ENCODE data around the gene CCDC18. TPM values are rescaled to one million over a fixed set of nuclear protein-coding genes. Genes with fewer than 3 reads are reported as not detected.

Gene CCDC18
- total RNA-seq, 1 donor from 2014 or later, result 15.9 TPM

DNA sequence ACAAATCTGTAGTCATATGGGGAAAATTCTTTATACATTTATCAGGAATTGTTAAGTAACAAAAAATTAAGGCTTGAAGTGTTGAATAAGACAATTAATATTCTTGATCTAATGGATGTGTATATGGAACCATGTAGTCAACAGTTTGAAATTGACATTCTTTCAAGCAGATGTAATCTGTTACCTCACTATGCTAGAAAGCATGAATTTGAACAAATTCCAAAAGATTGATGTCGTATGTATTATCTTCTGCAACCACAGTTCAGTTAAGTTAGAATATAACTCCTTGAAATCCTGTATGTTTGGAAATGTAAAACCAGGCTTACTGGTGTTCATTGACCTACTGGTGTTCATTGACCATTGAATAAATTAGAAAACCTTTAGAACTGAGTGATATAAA, 16.1 kb downstream of the CCDC18 start:
- ChIA-PET CTCF (no interaction called here), POLR2A (no interaction called here)
- no peak overlapping the region for H3K27ac Mint-ChIP-seq
- no peak for ATAC-seq (ENCODE audit: low read depth)
- peaks cover 29% of the 10 kb centered on the region for H3K36me3 Mint-ChIP-seq (ENCODE audit: low read depth)
- peaks cover 6% of the 10 kb centered on the region for H3K4me1 Mint-ChIP-seq
- intact Hi-C loops (cut with micrococcal nuclease), result no loop called here
- peaks cover 3% of the 10 kb centered on the region for H3K9me3 Mint-ChIP-seq
- H3K27me3 Mint-ChIP-seq, result no peaks in the 10 kb centered on the region
- TF ChIP-seq, protein P1, sequence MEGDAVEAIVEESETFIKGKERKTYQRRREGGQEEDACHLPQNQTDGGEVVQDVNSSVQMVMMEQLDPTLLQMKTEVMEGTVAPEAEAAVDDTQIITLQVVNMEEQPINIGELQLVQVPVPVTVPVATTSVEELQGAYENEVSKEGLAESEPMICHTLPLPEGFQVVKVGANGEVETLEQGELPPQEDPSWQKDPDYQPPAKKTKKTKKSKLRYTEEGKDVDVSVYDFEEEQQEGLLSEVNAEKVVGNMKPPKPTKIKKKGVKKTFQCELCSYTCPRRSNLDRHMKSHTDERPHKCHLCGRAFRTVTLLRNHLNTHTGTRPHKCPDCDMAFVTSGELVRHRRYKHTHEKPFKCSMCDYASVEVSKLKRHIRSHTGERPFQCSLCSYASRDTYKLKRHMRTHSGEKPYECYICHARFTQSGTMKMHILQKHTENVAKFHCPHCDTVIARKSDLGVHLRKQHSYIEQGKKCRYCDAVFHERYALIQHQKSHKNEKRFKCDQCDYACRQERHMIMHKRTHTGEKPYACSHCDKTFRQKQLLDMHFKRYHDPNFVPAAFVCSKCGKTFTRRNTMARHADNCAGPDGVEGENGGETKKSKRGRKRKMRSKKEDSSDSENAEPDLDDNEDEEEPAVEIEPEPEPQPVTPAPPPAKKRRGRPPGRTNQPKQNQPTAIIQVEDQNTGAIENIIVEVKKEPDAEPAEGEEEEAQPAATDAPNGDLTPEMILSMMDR (IDR thresholded peaks at IDR 0.05), result no peak
- DNase-seq, result no peak
- H3K4me3 Mint-ChIP-seq, result no peak overlapping the region

DNA sequence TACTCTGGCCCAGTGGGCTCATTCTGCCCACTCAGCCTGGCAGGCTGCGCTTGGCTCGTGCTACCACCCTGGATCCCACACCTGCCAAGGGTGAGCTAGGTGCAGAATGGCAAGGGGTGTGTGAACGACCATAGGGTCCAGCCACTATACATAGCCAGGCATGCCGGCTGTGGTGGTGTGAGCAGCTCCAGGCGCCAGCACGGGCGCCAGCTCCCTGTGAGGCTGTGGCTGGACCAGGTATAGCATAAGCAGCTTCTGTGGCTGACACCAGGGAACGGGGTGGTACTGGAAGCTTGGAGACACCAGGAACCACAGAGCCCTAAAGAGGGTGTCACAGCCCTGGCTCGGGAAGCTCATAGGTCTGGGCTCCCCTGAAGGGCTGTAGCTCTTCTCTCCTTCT, 18.6 kb downstream of the CCDC18 start:
- CTCF ChIA-PET, result no interaction called here
- TF ChIP-seq, protein P1 (IDR thresholded peaks at IDR 0.05), result no peak
- intact Hi-C loops (cut with micrococcal nuclease), result no loop called here
- no peak for DNase-seq
- no peak for ATAC-seq (ENCODE audit: low read depth)
- H3K27me3 Mint-ChIP-seq, result no peaks in the 10 kb centered on the region
- peaks cover 22% of the 10 kb centered on the region for H3K36me3 Mint-ChIP-seq (ENCODE audit: low read depth)
- POLR2A ChIA-PET, result no interaction called here
- peaks cover 3% of the 10 kb centered on the region for H3K9me3 Mint-ChIP-seq
- H3K4me1 Mint-ChIP-seq, result peaks cover 6% of the 10 kb centered on the region
- no peak overlapping the region for H3K4me3 Mint-ChIP-seq
- no peak overlapping the region for H3K27ac Mint-ChIP-seq

GRCh38 chr1:93200086-93200620, 19.6 kb downstream of the CCDC18 start:
- ATAC-seq (ENCODE audit: low read depth) (no peak), DNase-seq (no peak)
- ChIA-PET CTCF (no interaction called here), POLR2A (no interaction called here)
- H3K9me3 Mint-ChIP-seq, result peaks cover 3% of the 10 kb centered on the region
- TF ChIP-seq, protein P1 (IDR thresholded peaks at IDR 0.05), result no peak
- no peaks in the 10 kb centered on the region for H3K27me3 Mint-ChIP-seq
- intact Hi-C loops (cut with micrococcal nuclease), result no loop called here
- H3K4me3 Mint-ChIP-seq, result no peak overlapping the region
- no peak overlapping the region for H3K27ac Mint-ChIP-seq
- H3K4me1 Mint-ChIP-seq, result no peaks in the 10 kb centered on the region
- peaks cover 22% of the 10 kb centered on the region for H3K36me3 Mint-ChIP-seq (ENCODE audit: low read depth)

GRCh38 chr1:93200714-93201113, 20.2 kb downstream of the CCDC18 start:
- H3K4me1 Mint-ChIP-seq, result no peaks in the 10 kb centered on the region
- no peak overlapping the region for H3K4me3 Mint-ChIP-seq
- no peak overlapping the region for H3K27ac Mint-ChIP-seq
- H3K36me3 Mint-ChIP-seq (ENCODE audit: low read depth), result peaks cover 22% of the 10 kb centered on the region
- no peaks in the 10 kb centered on the region for H3K27me3 Mint-ChIP-seq
- ChIA-PET CTCF (no interaction called here), POLR2A (no interaction called here)
- intact Hi-C loops (cut with micrococcal nuclease), result no loop called here
- peaks cover 3% of the 10 kb centered on the region for H3K9me3 Mint-ChIP-seq
- ATAC-seq (ENCODE audit: low read depth), result no peak
- TF ChIP-seq, protein P1 (IDR thresholded peaks at IDR 0.05), result no peak
- DNase-seq, result no peak

DNA sequence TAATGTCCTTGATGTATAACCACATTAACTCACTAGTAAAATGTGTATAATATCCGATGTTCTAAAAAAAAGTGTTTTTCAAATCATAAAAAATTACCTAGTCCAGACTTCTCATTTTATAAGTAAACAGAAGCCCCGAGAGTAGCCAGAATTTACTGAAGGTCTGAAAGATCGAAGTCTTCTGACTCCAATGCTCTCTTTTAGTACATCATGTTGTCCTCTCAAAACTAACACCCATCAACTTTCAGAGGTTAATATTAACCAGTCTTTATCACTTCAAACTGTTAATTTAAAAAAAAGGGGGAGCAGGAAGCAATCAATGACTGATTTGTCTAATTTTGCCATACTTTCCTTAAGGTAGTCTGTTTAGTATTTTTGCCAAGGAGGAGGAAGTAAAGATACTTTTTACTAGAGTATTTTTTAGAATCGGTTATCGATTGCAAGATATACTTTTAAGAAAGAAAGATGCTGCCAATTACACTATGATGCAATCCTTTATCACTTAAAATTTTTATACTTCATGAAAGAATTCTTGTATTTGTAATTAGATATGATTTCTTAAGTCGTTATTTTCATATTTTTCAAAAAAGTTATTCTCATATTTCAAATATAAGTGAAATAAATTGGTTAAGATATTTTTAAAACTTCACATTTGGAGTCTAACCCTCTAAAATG, 25.5 kb downstream of the CCDC18 start:
- POLR2A ChIA-PET, result interaction anchor here (0.6 kb wide), 1 partner anchor 25 kb away, joined by 4 read pairs; no protein-coding TSS in a partner anchor
- H3K9me3 Mint-ChIP-seq, result no peaks in the 10 kb centered on the region

More for the DNA sequence above, 25.5 kb downstream of the CCDC18 start:
- Mint-ChIP-seq H3K27ac (no peak overlapping the region), H3K4me1 (no peaks in the 10 kb centered on the region), H3K27me3 (no peaks in the 10 kb centered on the region), H3K4me3 (no peak overlapping the region), H3K36me3 (ENCODE audit: low read depth) (peaks cover 22% of the 10 kb centered on the region)
- CTCF ChIA-PET, result no interaction called here
- ATAC-seq (ENCODE audit: low read depth), result no peak
- TF ChIP-seq, protein P1 (IDR thresholded peaks at IDR 0.05), result no peak
- DNase-seq, result no peak
- intact Hi-C loops (cut with micrococcal nuclease), result no loop called here
